PFSK-1 (cell line): Measurements from ENCODE around the gene MRPS21.

ENCODE experiments used
- FOXP2 ChIP-seq: optimal IDR thresholded peaks from 2 replicates; pipeline ENCODE3; 2011; ENCODE audit warnings: borderline replicate concordance, control low read depth, inconsistent platforms; ENCODE audit not compliant: insufficient read depth; ENCODE audit errors: extremely low read length, extremely low read depth
- POLR2AphosphoS5 ChIP-seq: IDR thresholded peaks from 2 replicates; pipeline ENCODE4 v1.6.1; 2012; ENCODE audit warnings: low read depth, mild to moderate bottlenecking, control low read depth, low read length, moderate library complexity
- SIN3A ChIP-seq: IDR thresholded peaks from 2 replicates; pipeline ENCODE4 v1.6.1; 2012; ENCODE audit warnings: mild to moderate bottlenecking, low read length, moderate library complexity, borderline replicate concordance; ENCODE audit not compliant: insufficient read depth
- TAF1 ChIP-seq: IDR thresholded peaks from 2 replicates; pipeline ENCODE4 v1.6.1; 2012; ENCODE audit warnings: low read length, control low read depth, borderline replicate concordance; ENCODE audit not compliant: insufficient read depth
- TF ChIP-seq, protein P1 (sequence below), 2 experiments: IDR thresholded peaks; 2 replicates each; pipeline versions ENCODE4 v1.6.1 to v1.8.0; 2011 to 2012; ENCODE audit warnings: low read depth in 2 of 2, low read length in 2 of 2, control low read depth in 1 of 2, inconsistent platforms in 1 of 2, mild to moderate bottlenecking in 1 of 2, moderate library complexity in 1 of 2; ENCODE audit not compliant: insufficient read depth in 1 of 2

The MRPS21 gene

DNA sequence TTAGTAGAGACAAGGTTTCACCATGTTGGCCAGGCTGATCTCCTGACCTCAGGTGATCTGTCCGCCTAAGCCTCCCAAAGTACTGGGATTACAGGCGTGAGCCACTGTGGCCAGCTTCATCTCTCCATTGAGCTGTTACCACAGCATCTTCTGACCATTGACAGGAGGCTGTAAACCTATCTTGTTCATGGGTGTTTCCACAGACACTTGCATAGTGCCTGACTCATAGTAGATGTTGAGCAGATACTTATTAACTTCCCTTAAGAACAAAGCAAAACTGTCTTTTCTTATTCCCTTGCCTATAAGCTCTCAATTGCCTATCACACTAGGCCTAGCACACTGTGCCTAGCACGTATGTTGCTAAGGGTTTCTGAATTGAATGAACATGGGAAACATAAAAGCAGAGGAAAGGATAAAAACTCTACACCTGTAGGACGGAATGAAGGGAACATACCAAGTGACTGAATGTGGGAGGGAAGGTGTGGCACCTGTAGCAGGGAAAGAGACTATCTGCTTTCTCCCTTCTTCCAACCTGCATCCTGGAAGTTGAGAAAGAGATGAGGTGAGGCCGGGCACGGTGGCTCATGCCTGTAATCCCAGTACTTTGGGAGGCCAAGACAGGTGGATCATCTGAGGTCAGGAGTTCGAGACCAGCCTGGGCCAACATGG, 22.2 kb upstream of the MRPS21 start:
- TF ChIP-seq FOXP2: no peak
- TF ChIP-seq, protein P1, sequence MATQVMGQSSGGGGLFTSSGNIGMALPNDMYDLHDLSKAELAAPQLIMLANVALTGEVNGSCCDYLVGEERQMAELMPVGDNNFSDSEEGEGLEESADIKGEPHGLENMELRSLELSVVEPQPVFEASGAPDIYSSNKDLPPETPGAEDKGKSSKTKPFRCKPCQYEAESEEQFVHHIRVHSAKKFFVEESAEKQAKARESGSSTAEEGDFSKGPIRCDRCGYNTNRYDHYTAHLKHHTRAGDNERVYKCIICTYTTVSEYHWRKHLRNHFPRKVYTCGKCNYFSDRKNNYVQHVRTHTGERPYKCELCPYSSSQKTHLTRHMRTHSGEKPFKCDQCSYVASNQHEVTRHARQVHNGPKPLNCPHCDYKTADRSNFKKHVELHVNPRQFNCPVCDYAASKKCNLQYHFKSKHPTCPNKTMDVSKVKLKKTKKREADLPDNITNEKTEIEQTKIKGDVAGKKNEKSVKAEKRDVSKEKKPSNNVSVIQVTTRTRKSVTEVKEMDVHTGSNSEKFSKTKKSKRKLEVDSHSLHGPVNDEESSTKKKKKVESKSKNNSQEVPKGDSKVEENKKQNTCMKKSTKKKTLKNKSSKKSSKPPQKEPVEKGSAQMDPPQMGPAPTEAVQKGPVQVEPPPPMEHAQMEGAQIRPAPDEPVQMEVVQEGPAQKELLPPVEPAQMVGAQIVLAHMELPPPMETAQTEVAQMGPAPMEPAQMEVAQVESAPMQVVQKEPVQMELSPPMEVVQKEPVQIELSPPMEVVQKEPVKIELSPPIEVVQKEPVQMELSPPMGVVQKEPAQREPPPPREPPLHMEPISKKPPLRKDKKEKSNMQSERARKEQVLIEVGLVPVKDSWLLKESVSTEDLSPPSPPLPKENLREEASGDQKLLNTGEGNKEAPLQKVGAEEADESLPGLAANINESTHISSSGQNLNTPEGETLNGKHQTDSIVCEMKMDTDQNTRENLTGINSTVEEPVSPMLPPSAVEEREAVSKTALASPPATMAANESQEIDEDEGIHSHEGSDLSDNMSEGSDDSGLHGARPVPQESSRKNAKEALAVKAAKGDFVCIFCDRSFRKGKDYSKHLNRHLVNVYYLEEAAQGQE (IDR thresholded peaks at IDR 0.05; ENCODE audit: insufficient read depth in 1 of 2, low read depth in 2 of 2, low read length in 2 of 2): no peak
- no peak for TF ChIP-seq SIN3A
- TF ChIP-seq POLR2AphosphoS5: no peak
- no peak for TF ChIP-seq TAF1

DNA sequence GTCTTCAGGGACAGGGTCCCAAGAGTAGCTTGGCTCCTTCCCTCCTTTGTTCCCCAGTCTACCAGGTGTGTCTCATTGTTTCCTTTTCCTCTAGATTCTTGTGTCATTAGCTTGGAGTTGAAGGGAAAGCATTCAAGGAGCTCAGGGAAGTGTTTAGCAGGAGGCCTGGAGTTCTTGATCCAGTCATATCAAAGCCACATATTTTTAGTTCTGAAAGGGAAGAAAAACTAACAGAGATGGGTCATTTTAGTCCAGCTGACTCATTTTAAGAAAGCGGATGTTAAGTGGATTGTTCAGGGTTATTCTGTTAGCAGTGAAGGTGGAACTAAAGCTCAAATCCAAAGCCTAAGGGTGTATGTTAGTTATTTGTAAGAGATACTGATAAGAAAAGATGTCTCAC, 20.4 kb upstream of the MRPS21 start:
- TF ChIP-seq POLR2AphosphoS5: no peak
- TF ChIP-seq TAF1: no peak
- TF ChIP-seq FOXP2: no peak
- TF ChIP-seq SIN3A: no peak
- TF ChIP-seq, protein P1 (IDR thresholded peaks at IDR 0.05; ENCODE audit: insufficient read depth in 1 of 2, low read depth in 2 of 2, low read length in 2 of 2): no peak

DNA sequence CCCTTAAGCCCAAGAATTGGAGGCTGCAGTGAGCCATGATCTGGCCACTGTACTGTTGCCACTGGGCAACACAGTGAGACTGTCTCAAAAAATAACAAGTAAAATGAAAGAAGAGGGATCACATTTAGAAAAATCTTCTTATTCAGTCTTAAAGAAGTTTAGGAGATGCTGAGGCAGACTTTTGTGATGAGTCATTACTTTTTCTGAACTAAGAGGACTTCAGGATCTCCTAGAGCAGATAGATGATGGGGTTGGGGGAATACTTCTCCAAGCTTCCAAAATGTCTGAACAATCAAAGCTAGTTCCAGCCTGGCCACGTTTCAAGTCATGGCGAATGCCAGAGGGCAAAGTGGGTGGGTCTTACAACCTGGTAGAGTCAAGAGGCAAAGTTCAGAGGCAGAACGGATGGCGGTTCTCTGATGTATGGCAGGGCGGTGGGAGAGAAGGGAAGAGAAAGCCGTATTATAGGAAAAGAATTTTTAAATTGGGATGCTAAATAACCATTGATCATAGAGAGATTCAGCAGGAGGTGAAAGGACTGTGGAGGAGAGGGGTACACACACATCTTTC, 13.4 kb upstream of the MRPS21 start:
- TF ChIP-seq, protein P1 (IDR thresholded peaks at IDR 0.05; ENCODE audit: insufficient read depth in 1 of 2, low read depth in 2 of 2, low read length in 2 of 2): no peak
- TF ChIP-seq FOXP2 (no peak), SIN3A (no peak), TAF1 (no peak), POLR2AphosphoS5 (no peak)

DNA sequence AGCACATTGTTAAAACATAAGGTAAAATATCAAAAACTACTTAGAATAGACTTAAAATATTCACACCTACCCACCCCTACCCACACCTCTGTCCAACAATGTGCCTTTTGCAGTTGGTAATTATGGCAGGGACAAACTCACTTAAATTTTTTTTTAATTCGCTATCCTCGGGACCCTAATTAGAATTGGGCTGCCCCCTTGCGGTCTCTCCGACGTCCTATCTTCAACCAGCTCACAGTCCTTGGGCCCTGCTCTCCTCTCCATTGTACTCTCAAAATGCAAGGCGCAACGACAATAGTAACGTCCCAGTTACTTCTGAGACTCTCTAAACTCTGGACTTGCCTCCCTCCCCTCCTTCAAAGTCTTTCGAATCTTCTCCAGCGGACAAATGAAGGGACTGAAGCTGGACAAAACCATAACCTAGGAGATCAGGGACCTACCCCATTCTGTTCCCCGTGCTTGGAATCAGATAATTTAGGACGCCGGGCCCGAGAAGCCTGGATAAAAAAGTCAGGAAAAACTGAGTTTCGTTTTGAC, 12.4 kb upstream of the MRPS21 start:
- TF ChIP-seq POLR2AphosphoS5 (no peak), FOXP2 (no peak), SIN3A (no peak), TAF1 (no peak)
- TF ChIP-seq, protein P1 (IDR thresholded peaks at IDR 0.05; ENCODE audit: insufficient read depth in 1 of 2, low read depth in 2 of 2, low read length in 2 of 2): no peak
